ENCODE data around the gene EXOSC1. TPM values are rescaled to one million over a fixed set of nuclear protein-coding genes. Genes with fewer than 3 reads are reported as not detected.
"Not testable (repeated sequence)": the region's sequence is repeated elsewhere in the genome, so short reads cannot be mapped to it uniquely, and the experiment has no call there.

The EXOSC1 gene
- total RNA-seq, 1 donor: 24.6 TPM

- not testable (repeated sequence) for H3K4me3 ChIP-seq (ENCODE audit: low read length); H3K9me3 ChIP-seq (ENCODE audit: low read depth, low read length); H3K27me3 ChIP-seq (ENCODE audit: insufficient read depth, low read length)
- H3K4me1 ChIP-seq (ENCODE audit: insufficient read depth, low read length): peaks cover 76% of the 10 kb centered on the region
Observed at GRCh38 chr10:97406483-97406882, 39.3 kb downstream of the EXOSC1 start.

GRCh38 chr10:97406064-97406463 is 39.7 kb downstream of the EXOSC1 start:
- peaks cover 76% of the 10 kb centered on the region for H3K4me1 ChIP-seq (ENCODE audit: insufficient read depth, low read length)
- no peaks in the 10 kb centered on the region for H3K27me3 ChIP-seq (ENCODE audit: insufficient read depth, low read length)
- no peaks in the 10 kb centered on the region for H3K9me3 ChIP-seq (ENCODE audit: low read depth, low read length)
- no peak overlapping the region for H3K4me3 ChIP-seq (ENCODE audit: low read length)

GRCh38 chr10:97404044-97404443 is 41.8 kb downstream of the EXOSC1 start:
- H3K4me3 ChIP-seq (ENCODE audit: low read length): no peak overlapping the region

GRCh38 chr10:97401455-97401919 is 44.3 kb downstream of the EXOSC1 start:
- Histone ChIP-seq H3K4me3 (ENCODE audit: low read length) (peak overlapping the region; percentile 65), H3K9me3 (ENCODE audit: low read depth, low read length) (no peaks in the 10 kb centered on the region), H3K27me3 (ENCODE audit: insufficient read depth, low read length) (no peaks in the 10 kb centered on the region), H3K4me1 (ENCODE audit: insufficient read depth, low read length) (peaks cover 56% of the 10 kb centered on the region)

More at GRCh38 chr10:97404044-97404443, 41.8 kb downstream of the EXOSC1 start:
- no peaks in the 10 kb centered on the region for H3K27me3 ChIP-seq (ENCODE audit: insufficient read depth, low read length)
- peaks cover 82% of the 10 kb centered on the region for H3K4me1 ChIP-seq (ENCODE audit: insufficient read depth, low read length)
- no peaks in the 10 kb centered on the region for H3K9me3 ChIP-seq (ENCODE audit: low read depth, low read length)

GRCh38 chr10:97400665-97401454 is 44.9 kb downstream of the EXOSC1 start, which contains the start of gene RRP12:
TSS of gene RRP12 (minus strand) at chr10:97401340. CDS start at chr10:97401231, 109 bp downstream.
- H3K4me1 ChIP-seq (ENCODE audit: insufficient read depth, low read length): peaks cover 50% of the 10 kb centered on the region
- H3K4me3 ChIP-seq (ENCODE audit: low read length): peak within 1 kb of the TSS; percentile 65
- H3K9me3 ChIP-seq (ENCODE audit: low read depth, low read length): no peaks in the 10 kb centered on the region
- H3K27me3 ChIP-seq (ENCODE audit: insufficient read depth, low read length): no peaks in the 10 kb centered on the region

- peaks cover 41% of the 10 kb centered on the region for H3K4me1 ChIP-seq (ENCODE audit: insufficient read depth, low read length)
- H3K9me3 ChIP-seq (ENCODE audit: low read depth, low read length): no peaks in the 10 kb centered on the region
- H3K4me3 ChIP-seq (ENCODE audit: low read length): peak overlapping the region; percentile 65
- no peaks in the 10 kb centered on the region for H3K27me3 ChIP-seq (ENCODE audit: insufficient read depth, low read length)
Observed at GRCh38 chr10:97399843-97400545, 45.8 kb downstream of the EXOSC1 start.

GRCh38 chr10:97396056-97396455 is 49.8 kb downstream of the EXOSC1 start:
- no peak overlapping the region for H3K4me3 ChIP-seq (ENCODE audit: low read length)
- no peaks in the 10 kb centered on the region for H3K27me3 ChIP-seq (ENCODE audit: insufficient read depth, low read length)
- peaks cover 16% of the 10 kb centered on the region for H3K4me1 ChIP-seq (ENCODE audit: insufficient read depth, low read length)
- no peaks in the 10 kb centered on the region for H3K9me3 ChIP-seq (ENCODE audit: low read depth, low read length)

- no peak overlapping the region for H3K4me3 ChIP-seq (ENCODE audit: low read length)
- no peaks in the 10 kb centered on the region for H3K9me3 ChIP-seq (ENCODE audit: low read depth, low read length)
- H3K4me1 ChIP-seq (ENCODE audit: insufficient read depth, low read length): peaks cover 10% of the 10 kb centered on the region
- H3K27me3 ChIP-seq (ENCODE audit: insufficient read depth, low read length): no peaks in the 10 kb centered on the region
Observed at GRCh38 chr10:97393034-97393573, 52.7 kb downstream of the EXOSC1 start.

- Histone ChIP-seq H3K4me3 (ENCODE audit: low read length) (no peak overlapping the region), H3K4me1 (ENCODE audit: insufficient read depth, low read length) (peaks cover 10% of the 10 kb centered on the region), H3K9me3 (ENCODE audit: low read depth, low read length) (no peaks in the 10 kb centered on the region), H3K27me3 (ENCODE audit: insufficient read depth, low read length) (no peaks in the 10 kb centered on the region)
Observed at GRCh38 chr10:97390091-97390490, 55.7 kb downstream of the EXOSC1 start.

- Histone ChIP-seq H3K27me3 (ENCODE audit: insufficient read depth, low read length) (no peaks in the 10 kb centered on the region), H3K4me3 (ENCODE audit: low read length) (no peak overlapping the region)
Observed at GRCh38 chr10:97388152-97388551, 57.7 kb downstream of the EXOSC1 start.

More at GRCh38 chr10:97388152-97388551, 57.7 kb downstream of the EXOSC1 start:
- Histone ChIP-seq H3K9me3 (ENCODE audit: low read depth, low read length) (no peaks in the 10 kb centered on the region), H3K4me1 (ENCODE audit: insufficient read depth, low read length) (peaks cover 10% of the 10 kb centered on the region)

Other genes with a start within 250 kb of the EXOSC1 start
- 7.8 TPM for gene ARHGAP19, start 153.4 kb downstream of the EXOSC1 start, total RNA-seq
- 21.9 TPM for gene FRAT1, start 126.7 kb downstream of the EXOSC1 start, total RNA-seq
- 25.8 TPM for gene FRAT2, start 111.3 kb downstream of the EXOSC1 start, total RNA-seq
- gene RRP12, start 44.7 kb downstream of the EXOSC1 start, total RNA-seq: 37.8 TPM
- gene PGAM1, start 19.8 kb downstream of the EXOSC1 start, total RNA-seq: 155 TPM
- gene ZDHHC16, start 169 bp upstream of the EXOSC1 start, total RNA-seq: 5.5 TPM
- gene MMS19, start 52.4 kb upstream of the EXOSC1 start, total RNA-seq: 30.2 TPM
- 6.3 TPM for gene UBTD1, start 52.9 kb upstream of the EXOSC1 start, total RNA-seq
- not detected for gene ANKRD2, start 126.8 kb upstream of the EXOSC1 start, total RNA-seq
- gene HOGA1, start 138.4 kb upstream of the EXOSC1 start, total RNA-seq: not detected
- gene C10orf62, start 143.7 kb upstream of the EXOSC1 start, total RNA-seq: not detected
- not detected for gene MORN4, start 187.5 kb upstream of the EXOSC1 start, total RNA-seq
- gene PI4K2A, start 194.7 kb upstream of the EXOSC1 start, total RNA-seq: 29.0 TPM
- gene AVPI1, start 241.2 kb upstream of the EXOSC1 start, total RNA-seq: 7.8 TPM